ENCODE data around the gene NELL2.
"Not testable (repeated sequence)": the region's sequence is repeated elsewhere in the genome, so short reads cannot be mapped to it uniquely, and the experiment has no call there.

NELL2 gene

GRCh38 chr12:44749566-44749965 is 126.5 kb downstream of the NELL2 start:
- DNase-seq (ENCODE audit: low spot score): no peak
- TF ChIP-seq CTCF (IDR thresholded peaks at IDR 0.05; ENCODE audit: extremely low read depth, missing control alignments): no peak

GRCh38 chr12:44748950-44749468 is 127.1 kb downstream of the NELL2 start:
- no peak for DNase-seq (ENCODE audit: low spot score)
- no peak for TF ChIP-seq CTCF (IDR thresholded peaks at IDR 0.05; ENCODE audit: extremely low read depth, missing control alignments)

GRCh38 chr12:44741292-44741980 is 134.7 kb downstream of the NELL2 start:
- DNase-seq (ENCODE audit: low spot score): not testable (repeated sequence)

GRCh38 chr12:44738051-44738450 is 138.1 kb downstream of the NELL2 start:
- no peak for DNase-seq (ENCODE audit: low spot score)
- no peak for TF ChIP-seq CTCF (IDR thresholded peaks at IDR 0.05; ENCODE audit: extremely low read depth, missing control alignments)

GRCh38 chr12:44728566-44728965 is 147.5 kb downstream of the NELL2 start:
- TF ChIP-seq CTCF (IDR thresholded peaks at IDR 0.05; ENCODE audit: extremely low read depth, missing control alignments): no peak
- no peak for DNase-seq (ENCODE audit: low spot score)

GRCh38 chr12:44720265-44720664 is 155.8 kb downstream of the NELL2 start:
- no peak for TF ChIP-seq CTCF (IDR thresholded peaks at IDR 0.05; ENCODE audit: extremely low read depth, missing control alignments)
- DNase-seq (ENCODE audit: low spot score): no peak

GRCh38 chr12:44717612-44718011 is 158.5 kb downstream of the NELL2 start:
- no peak for DNase-seq (ENCODE audit: low spot score)
- no peak for TF ChIP-seq CTCF (IDR thresholded peaks at IDR 0.05; ENCODE audit: extremely low read depth, missing control alignments)

GRCh38 chr12:44716711-44717110 is 159.4 kb downstream of the NELL2 start:
- no peak for TF ChIP-seq CTCF (IDR thresholded peaks at IDR 0.05; ENCODE audit: extremely low read depth, missing control alignments)
- no peak for DNase-seq (ENCODE audit: low spot score)
